DMS 273 treated with DMSO at 0.1 percent for 48 hours (cell line): Measurements from ENCODE around the gene POGZ.

Experiments
- DNase-seq: peaks from one replicate; lab custom pipeline; 2025; lab: John Stamatoyannopoulos, UW

Gene POGZ

GRCh38 chr1:151372058-151372934 lies 87.0 kb downstream of the POGZ start, which contains the start of gene SELENBP1:
Gene SELENBP1 (minus strand): TSS chr1:151372705. CDS start chr1:151372641, 64 bp downstream.
- DNase-seq, result peak; percentile 100

GRCh38 chr1:151371370-151372057 lies 87.8 kb downstream of the POGZ start:
- peak; percentile 100 for DNase-seq

GRCh38 chr1:151370211-151370911 lies 88.9 kb downstream of the POGZ start:
- DNase-seq, result no peak

- DNase-seq, result no peak
These were observed 89.7 kb downstream of the POGZ start for GRCh38 chr1:151369621-151370048.

GRCh38 chr1:151369302-151369610 lies 90.0 kb downstream of the POGZ start:
- DNase-seq, result no peak

GRCh38 chr1:151368393-151369301 lies 90.6 kb downstream of the POGZ start:
- DNase-seq, result no peak

- DNase-seq, result no peak
These were observed 91.5 kb downstream of the POGZ start for GRCh38 chr1:151367658-151368392.

- DNase-seq, result no peak
These were observed 94.3 kb downstream of the POGZ start for GRCh38 chr1:151364996-151365395.

- no peak for DNase-seq
These were observed 96.8 kb downstream of the POGZ start for GRCh38 chr1:151362308-151363155.

- no peak for DNase-seq
These were observed 97.4 kb downstream of the POGZ start for GRCh38 chr1:151361883-151362282.

GRCh38 chr1:151356696-151357095 lies 102.6 kb downstream of the POGZ start:
- no peak for DNase-seq
